Heart left ventricle (tissue), 16 donors: ENCODE measurements around the gene PGGT1B. TPM values are rescaled to one million over a fixed set of nuclear protein-coding genes. Genes with fewer than 3 reads are reported as not detected.

ENCODE experiments used
- ATAC-seq, 4 donors: fragments of 200-7000 bp; cut with Tn5 transposase; one replicate each; pipeline ENCODE4 v1.9.1; 2020 to 2022; ENCODE audit warnings: moderate library complexity in 4 of 4, mild to moderate bottlenecking in 3 of 4, moderate number of reproducible peaks in 1 of 4
- DNase-seq, 5 donors: peaks; one replicate each; pipeline ENCODE4 v3.0.0-alpha.2; 2020
- H3K27ac ChIP-seq, 12 donors: fragments of 200-600 bp; sonication (generic) in 4 of 12; one replicate each; pipeline versions ENCODE4 v1.5.0 to v1.8.0; 2016 to 2022; ENCODE audit warnings: mild to moderate bottlenecking in 2 of 12
- H3K27me3 ChIP-seq, 9 donors: fragments of 200-600 bp; sonication (generic) in 2 of 9; one replicate each; pipeline versions ENCODE4 v1.5.1 to v1.8.0; 2016 to 2022; ENCODE audit warnings: mild to moderate bottlenecking in 3 of 9
- H3K36me3 ChIP-seq, 9 donors: fragments of 200-600 bp; sonication (generic) in 2 of 9; one replicate each; pipeline versions ENCODE4 v1.5.0 to v1.8.0; 2018 to 2022; ENCODE audit warnings: mild to moderate bottlenecking in 2 of 9
- H3K4me1 ChIP-seq, 12 donors: fragments of 200-600 bp; sonication (generic) in 4 of 12; one replicate each; pipeline versions ENCODE4 v1.5.0 to v1.8.0; 2016 to 2022; ENCODE audit warnings: mild to moderate bottlenecking in 3 of 12
- H3K4me3 ChIP-seq, 12 donors: fragments of 200-600 bp; sonication (generic) in 4 of 12; one replicate each; pipeline versions ENCODE4 v1.5.0 to v1.8.0; 2017 to 2022; ENCODE audit warnings: mild to moderate bottlenecking in 9 of 12, moderate library complexity in 4 of 12
- H3K9me3 ChIP-seq, 12 donors: fragments of 200-600 bp; sonication (generic) in 4 of 12; one replicate each; pipeline versions ENCODE4 v1.5.0 to v1.8.0; 2016 to 2022; ENCODE audit warnings: mild to moderate bottlenecking in 1 of 12
- CTCF ChIP-seq, 12 donors: fragments of 200-600 bp; sonication (generic) in 4 of 12; IDR thresholded peaks; one replicate each; pipeline versions ENCODE4 v1.5.0 to v1.8.0; 2018 to 2022; ENCODE audit warnings: antibody characterized with exemption in 12 of 12, mild to moderate bottlenecking in 5 of 12
- POLR2A ChIP-seq, 2 donors: fragments of 450-650 bp; IDR thresholded peaks; one replicate each; pipeline ENCODE4 v1.6.1; 2017; ENCODE audit warnings: antibody characterized with exemption in 2 of 2, mild to moderate bottlenecking in 2 of 2, moderate library complexity in 2 of 2
- WGBS, 4 donors: extraction: QIAGEN DNeasy Blood & Tissue Kit in 2 of 4; methylation state at CpG; one replicate each; pipeline versions ENCODE4 v1.1.5 to v1.1.7; 2013 to 2018; 5-methylcytosine and 5-hydroxymethylcytosine counted together
- intact Hi-C, 10 donors: fragments of 100-400 bp; cut with DNase I; formaldehyde crosslinking; loops; one replicate each; pipeline versions ENCODE4 v1.11.1 to v1.14.2; 2022
- polyA plus RNA-seq, 2 donors: library from polyadenylated mRNA; stranded (reverse); fragments of 200-250 nt; gene quantifications; one replicate each; pipeline ENCODE4 v1.2.3, GENCODE V29; 2013
- total RNA-seq, 9 donors: library from RNA; depleted of rRNA in 2 of 9; stranded (reverse); fragments of >200 nt in 2 of 9; fragmentation: NEBNext Ultra II Directional in 3 of 9; extraction: Animal tissue kit (Norgen Biotek cat#: 25700) in 3 of 9; gene quantifications; one replicate each; pipeline versions ENCODE4 v1.1.0 to v1.2.4, GENCODE V29; 2016 to 2023
- donor health status: ischemic (EF 13 %, LVEDD 7.1; RV severe dilation, severe dysfunction).
- donor health status: healthy with polysubstance abuse.
- donor health status: DM: no; HTN: yes; CAD: no.
- donor health status: DM: no; HTN: no; CAD: no.
- donor health status: ischemic (EF 25% LVEDD 6.9; RV normal size, moderate dysfunction).
- donor health status: ischemic (EF 25% LVEDD 5.7; RV mildly dilated, moderate dysfunction).
- donor health status: healthy.
- donor health status: DM: yes; HTN: yes; CAD: no.
- donor health status: ischemic (EF 35%, LVEDD 5.7; RV mildly dilated, moderate dysfunction).
- donor health status: nonischemic (EF 11% LVEDD 7.7; RV severe dilation, severe dysfunction).
- donor health status: DM: yes; HTN: yes; CAD: no.
- donor health status: PGD.
- donor health status: ischemic (EF 29% LVEDD 5.4; RV normal size, mild dysfunction).
- donor health status: nonischemic (EF 23%, LVEDD 6.1; RV moderate dilation, normal function).

The PGGT1B gene
- total and polyA plus RNA-seq, 11 donors = 2.8 to 36.8 (median 23.1) TPM

- no peak overlapping the region for H3K27ac ChIP-seq
- TF ChIP-seq POLR2A (IDR thresholded peaks at IDR 0.05) = no peak
- TF ChIP-seq CTCF (IDR thresholded peaks at IDR 0.05) = no peak
- peak overlapping the region; percentile 53 to 90 (median 68) for H3K4me3 ChIP-seq
- H3K36me3 ChIP-seq = no peaks in the 10 kb centered on the region
- WGBS, 4 donors = 1 to 4% (median 1%) methylated on average over 27 to 69 of the region's 69 CpGs
- ATAC-seq (peak; percentile 18 to 78 (median 63)), DNase-seq (peak in 2 of 5 donors; percentile 9 to 59)
- intact Hi-C loops = no loop called here
- peaks cover 0 to 28% (median 14%) of the 10 kb centered on the region in 12 donors for H3K4me1 ChIP-seq
- H3K9me3 ChIP-seq = no peaks in the 10 kb centered on the region
- H3K27me3 ChIP-seq = peaks cover 0 to 77% (median 18%) of the 10 kb centered on the region in 9 donors
Observed at GRCh38 chr5:115170134-115170928, 92.3 kb downstream of the PGGT1B start.

- Histone ChIP-seq H3K27ac (peak within 1 kb of the TSS in 1 of 12 donors; percentile 29), H3K27me3 (peaks cover 0 to 77% (median 18%) of the 10 kb centered on the region in 9 donors), H3K4me3 (peak within 1 kb of the TSS; percentile 53 to 90 (median 68)), H3K36me3 (no peaks in the 10 kb centered on the region), H3K4me1 (peaks cover 0 to 28% (median 14%) of the 10 kb centered on the region in 12 donors), H3K9me3 (no peaks in the 10 kb centered on the region)
- 0 to 1% (median 0%) methylated on average over 30 to 68 of the region's 68 CpGs for WGBS, 4 donors
- intact Hi-C loops = no loop called here
- peak; percentile 97 to 99 (median 99) for ATAC-seq
- TF ChIP-seq POLR2A (IDR thresholded peaks at IDR 0.05) = peak; percentile 16 to 66
- peak in 6 of 12 donors; percentile 7 to 45 (median 27) for TF ChIP-seq CTCF (IDR thresholded peaks at IDR 0.05)
- peak; percentile 90 to 97 (median 92) for DNase-seq
Observed at GRCh38 chr5:115169487-115170133, 93.1 kb downstream of the PGGT1B start, which contains the start of gene TRIM36. TSS of gene TRIM36 (minus strand) at chr5:115169908. CDS start at chr5:115169634, 274 bp downstream.

- Histone ChIP-seq H3K36me3 (no peaks in the 10 kb centered on the region), H3K9me3 (no peaks in the 10 kb centered on the region), H3K27me3 (peaks cover 0 to 71% (median 18%) of the 10 kb centered on the region in 9 donors), H3K4me3 (peak overlapping the region; percentile 53 to 90 (median 68)), H3K4me1 (peaks cover 0 to 28% (median 14%) of the 10 kb centered on the region in 12 donors), H3K27ac (peak overlapping the region in 1 of 12 donors; percentile 29)
- DNase-seq = peak in 2 of 5 donors; percentile 45 to 71
- intact Hi-C loops = no loop called here
- no peak for TF ChIP-seq CTCF (IDR thresholded peaks at IDR 0.05)
- no peak for TF ChIP-seq POLR2A (IDR thresholded peaks at IDR 0.05)
- WGBS, 4 donors = 2 to 3% (median 3%) methylated on average over 32 to 41 of the region's 41 CpGs
- no peak for ATAC-seq
Observed at GRCh38 chr5:115168829-115169486, 93.7 kb downstream of the PGGT1B start.
